SK-N-MC (cell line): ENCODE results near the gene COPS6.

Source experiments
- DNase-seq: peaks from one replicate; pipeline ENCODE4 v3.0.0-alpha.2; 2011; ENCODE audit warnings: low read depth, low spot score
- H3K27ac ChIP-seq: fragments of 200-600 bp; sonication (generic); 2 replicates; pipeline ENCODE4 v1.5.1; 2016; ENCODE audit warnings: mixed run types
- H3K36me3 ChIP-seq: fragments of 200-600 bp; sonication (generic); 2 replicates; pipeline ENCODE4 v1.6.1; 2017; ENCODE audit warnings: antibody characterized with exemption, low read length, mixed read lengths; ENCODE audit not compliant: insufficient read depth
- H3K4me3 ChIP-seq: fragments of 200-600 bp; sonication (generic); 2 replicates; pipeline ENCODE4 v1.5.1; 2016
- H3K9ac ChIP-seq: fragments of 200-600 bp; sonication (generic); 2 replicates; pipeline ENCODE4 v1.8.0; 2017; ENCODE audit warnings: mixed run types, mixed read lengths; ENCODE audit not compliant: insufficient read length
- H3K9me3 ChIP-seq: fragments of 200-600 bp; sonication (generic); 2 replicates; pipeline ENCODE4 v1.6.1; 2017; ENCODE audit warnings: low read depth, mild to moderate bottlenecking, antibody characterized with exemption, low read length, moderate library complexity, mixed read lengths
- EZH2 ChIP-seq: fragments of 200-600 bp; sonication (generic); IDR thresholded peaks from one replicate; pipeline ENCODE4 v1.6.1; 2017; ENCODE audit warnings: antibody characterized with exemption
- FOXP2 ChIP-seq: optimal IDR thresholded peaks from 2 replicates; pipeline ENCODE3; 2011; ENCODE audit warnings: mild to moderate bottlenecking, moderate library complexity; ENCODE audit not compliant: insufficient read depth; ENCODE audit errors: extremely low read length, control extremely low read depth
- POLR2AphosphoS5 ChIP-seq: IDR thresholded peaks from 2 replicates; pipeline ENCODE4 v1.6.1; 2012; ENCODE audit warnings: mild to moderate bottlenecking, low read depth, low read length, borderline replicate concordance

COPS6 gene

GRCh38 chr7:100105534-100105933, 16.8 kb downstream of the COPS6 start:
- H3K36me3 ChIP-seq: peaks cover 44% of the 10 kb centered on the region; the same call in 1 of the 2 replicates
- no peaks in the 10 kb centered on the region for H3K9me3 ChIP-seq
- no peak for TF ChIP-seq FOXP2
- no peak for TF ChIP-seq EZH2
- TF ChIP-seq POLR2AphosphoS5: no peak
- no peak overlapping the region for H3K27ac ChIP-seq
- no peak for DNase-seq
- H3K9ac ChIP-seq: no peak overlapping the region
- H3K4me3 ChIP-seq: no peak overlapping the region

GRCh38 chr7:100106633-100107032, 17.9 kb downstream of the COPS6 start:
- no peak overlapping the region for H3K9ac ChIP-seq
- no peak overlapping the region for H3K27ac ChIP-seq
- H3K36me3 ChIP-seq: peaks cover 54% of the 10 kb centered on the region
- no peak for TF ChIP-seq POLR2AphosphoS5
- TF ChIP-seq FOXP2: no peak
- TF ChIP-seq EZH2: no peak
- no peak for DNase-seq
- no peaks in the 10 kb centered on the region for H3K9me3 ChIP-seq
- H3K4me3 ChIP-seq: no peak overlapping the region

GRCh38 chr7:100107125-100107737, 18.5 kb downstream of the COPS6 start:
- TF ChIP-seq POLR2AphosphoS5 (no peak), EZH2 (no peak), FOXP2 (no peak)
- Histone ChIP-seq H3K36me3 (peaks cover 59% of the 10 kb centered on the region), H3K9me3 (no peaks in the 10 kb centered on the region), H3K9ac (no peak overlapping the region), H3K27ac (no peak overlapping the region), H3K4me3 (no peak overlapping the region)
- no peak for DNase-seq

- Histone ChIP-seq H3K9me3 (no peaks in the 10 kb centered on the region), H3K27ac (no peak overlapping the region), H3K4me3 (no peak overlapping the region), H3K9ac (no peak overlapping the region), H3K36me3 (peaks cover 59% of the 10 kb centered on the region)
- no peak for DNase-seq
- TF ChIP-seq EZH2 (no peak), POLR2AphosphoS5 (no peak), FOXP2 (no peak)
These were observed 19.1 kb downstream of the COPS6 start for GRCh38 chr7:100107890-100108289.

- DNase-seq: no peak
- peaks cover 58% of the 10 kb centered on the region for H3K36me3 ChIP-seq
- no peak overlapping the region for H3K27ac ChIP-seq
- no peak overlapping the region for H3K4me3 ChIP-seq
- TF ChIP-seq POLR2AphosphoS5 (no peak), FOXP2 (no peak), EZH2 (no peak)
- no peak overlapping the region for H3K9ac ChIP-seq
- H3K9me3 ChIP-seq: no peaks in the 10 kb centered on the region
These were observed 20.9 kb downstream of the COPS6 start for GRCh38 chr7:100109521-100110163.

- H3K36me3 ChIP-seq: peaks cover 60% of the 10 kb centered on the region
- H3K9ac ChIP-seq: no peak overlapping the region
- H3K27ac ChIP-seq: no peak overlapping the region
- no peak overlapping the region for H3K4me3 ChIP-seq
- no peak for DNase-seq
- no peaks in the 10 kb centered on the region for H3K9me3 ChIP-seq
- TF ChIP-seq POLR2AphosphoS5: no peak
- no peak for TF ChIP-seq EZH2
- no peak for TF ChIP-seq FOXP2
These were observed 22.4 kb downstream of the COPS6 start for GRCh38 chr7:100111156-100111555.

GRCh38 chr7:100111914-100112313, 23.1 kb downstream of the COPS6 start:
- H3K36me3 ChIP-seq: peaks cover 56% of the 10 kb centered on the region
- no peak for TF ChIP-seq EZH2
- TF ChIP-seq POLR2AphosphoS5: no peak
- TF ChIP-seq FOXP2: no peak
- H3K27ac ChIP-seq: no peak overlapping the region
- H3K4me3 ChIP-seq: no peak overlapping the region
- no peak overlapping the region for H3K9ac ChIP-seq
- no peaks in the 10 kb centered on the region for H3K9me3 ChIP-seq
- no peak for DNase-seq

- H3K4me3 ChIP-seq: no peak overlapping the region
- DNase-seq: no peak
- H3K9me3 ChIP-seq: no peaks in the 10 kb centered on the region
- H3K27ac ChIP-seq: no peak overlapping the region
- TF ChIP-seq EZH2 (no peak), POLR2AphosphoS5 (no peak), FOXP2 (no peak)
- no peak overlapping the region for H3K9ac ChIP-seq
- peaks cover 30% of the 10 kb centered on the region for H3K36me3 ChIP-seq
These were observed 26.3 kb downstream of the COPS6 start for GRCh38 chr7:100115026-100115425.
